Transverse colon (tissue), 4 donors: ENCODE data around the gene KAT6B. TPM values are rescaled to one million over a fixed set of nuclear protein-coding genes. Genes with fewer than 3 reads are reported as not detected.

Experiments
- DNase-seq: peaks from one replicate; pipeline ENCODE4 v3.0.0-alpha.2; 2019
- H3K27ac ChIP-seq, 4 donors: fragments of 200-600 bp; sonication (generic); 2 replicates each; pipeline ENCODE4 v1.5.1; 2016 to 2018; ENCODE audit warnings: inconsistent platforms in 4 of 4
- H3K27me3 ChIP-seq: fragments of 200-600 bp; sonication (generic); 2 replicates; pipeline ENCODE4 v1.5.1; 2017; ENCODE audit warnings: inconsistent platforms
- H3K36me3 ChIP-seq, 4 donors: fragments of 200-600 bp; sonication (generic); 2 replicates each; pipeline ENCODE4 v1.5.1; 2017 to 2019; ENCODE audit warnings: inconsistent platforms in 4 of 4
- H3K4me1 ChIP-seq, 4 donors: fragments of 200-600 bp; sonication (generic); 2 replicates each; pipeline ENCODE4 v1.5.1; 2017 to 2020; ENCODE audit warnings: inconsistent platforms in 4 of 4
- H3K4me3 ChIP-seq, 4 donors: fragments of 200-600 bp; sonication (generic); 1 replicate in 1 of 4; 2 replicates in 3 of 4; pipeline versions ENCODE4 v1.5.1 to v1.6.1; 2017 to 2019; ENCODE audit warnings: inconsistent platforms in 4 of 4
- H3K9me3 ChIP-seq, 2 donors: fragments of 200-600 bp; sonication (generic); 2 replicates each; pipeline ENCODE4 v1.5.1; 2017 to 2019; ENCODE audit warnings: inconsistent platforms in 2 of 2
- CTCF ChIP-seq, 5 experiments: fragments of 200-600 bp in 3 of 5; fragments of 450-650 bp in 2 of 5; sonication (generic) in 3 of 5; IDR thresholded peaks; 1 replicate in 2 of 5; 2 replicates in 3 of 5; pipeline ENCODE4 v1.5.1; 2016 to 2017; ENCODE audit warnings: antibody characterized with exemption in 5 of 5, inconsistent platforms in 3 of 5, mild to moderate bottlenecking in 2 of 5, moderate library complexity in 1 of 5
- EP300 ChIP-seq: sonication (generic); formaldehyde crosslinking; IDR thresholded peaks from one replicate; pipeline ENCODE4 v1.6.1; 2017; ENCODE audit warnings: antibody characterized with exemption, low read depth
- POLR2A ChIP-seq: fragments of 450-650 bp; IDR thresholded peaks from one replicate; pipeline ENCODE4 v1.6.1; 2016; ENCODE audit warnings: antibody characterized with exemption, mild to moderate bottlenecking, moderate library complexity
- POLR2AphosphoS5 ChIP-seq, 3 donors: sonication (generic); formaldehyde crosslinking; IDR thresholded peaks; one replicate each; pipeline ENCODE4 v1.6.1; 2016; ENCODE audit warnings: antibody characterized with exemption in 3 of 3
- WGBS, 2 donors: methylation state at CpG; one replicate each; pipeline ENCODE4 v1.1.5; 2018; ENCODE audit warnings: low coverage in 1 of 2; 5-methylcytosine and 5-hydroxymethylcytosine counted together
- in situ Hi-C, 4 donors: fragments of 200-750 bp; cut with MboI; loops; one replicate each; pipeline versions ENCODE4 v1.15.0 to v1.15.1; 2017; ENCODE audit warnings: low sequenced_read_pairs in 3 of 4, low pct_ligation_motif_present in 1 of 4, low pct_unique_long_range_greater_than_20kb in 1 of 4
- intact Hi-C: fragments of 100-400 bp; cut with DNase I; formaldehyde crosslinking; loops from one replicate; pipeline ENCODE4 v1.15.1; 2023; ENCODE audit warnings: low total_unique reads
- total RNA-seq, 4 donors: library from RNA; depleted of rRNA; stranded (reverse); fragments of >200 nt; gene quantifications; one replicate each; pipeline ENCODE4 v1.1.0, GENCODE V29; 2016

The KAT6B gene
- total RNA-seq, 4 donors from 2014 or later = 27.3 to 67.0 (median 54.9) TPM

- in situ Hi-C loops (no loop called here), intact Hi-C loops (no loop called here)
- no peak for DNase-seq
- Histone ChIP-seq H3K27me3 (no peaks in the 10 kb centered on the region), H3K27ac (no peak overlapping the region), H3K9me3 (no peaks in the 10 kb centered on the region), H3K36me3 (no peaks in the 10 kb centered on the region), H3K4me1 (peaks cover 5 to 51% (median 16%) of the 10 kb centered on the region in 4 donors), H3K4me3 (no peak overlapping the region)
- TF ChIP-seq EP300 (no peak), POLR2A (no peak), POLR2AphosphoS5 (IDR thresholded peaks at IDR 0.05) (no peak), CTCF (IDR thresholded peaks at IDR 0.05) (no peak)
- WGBS, 2 donors = 80 to 87% methylated on average over 11 to 12 of the region's 12 CpGs
Observed at GRCh38 chr10:74934100-74934812, 107.9 kb downstream of the KAT6B start.

GRCh38 chr10:74936577-74937265 lies 110.3 kb downstream of the KAT6B start:
- Histone ChIP-seq H3K4me1 (peaks cover 5 to 39% (median 16%) of the 10 kb centered on the region in 4 donors), H3K27ac (peak overlapping the region in 3 of 4 donors; percentile 8 to 24 (median 16)), H3K27me3 (no peaks in the 10 kb centered on the region), H3K36me3 (no peaks in the 10 kb centered on the region), H3K4me3 (no peak overlapping the region), H3K9me3 (no peaks in the 10 kb centered on the region)
- DNase-seq = no peak
- in situ Hi-C loops = no loop called here
- intact Hi-C loops = no loop called here
- 45 to 58% methylated on average over 5 to 6 of the region's 6 CpGs for WGBS, 2 donors
- TF ChIP-seq POLR2AphosphoS5 (IDR thresholded peaks at IDR 0.05) (peak in 1 of 3 donors; percentile 38), POLR2A (no peak), EP300 (no peak), CTCF (IDR thresholded peaks at IDR 0.05) (no peak)

- intact Hi-C loops = no loop called here
- in situ Hi-C loops = no loop called here
- H3K27ac ChIP-seq = peak overlapping the region in 3 of 4 donors; percentile 8 to 24 (median 16)
- peaks cover 5 to 38% (median 16%) of the 10 kb centered on the region in 4 donors for H3K4me1 ChIP-seq
- 57 to 75% methylated on average over 1 of the region's 1 CpG for WGBS, 2 donors
- H3K9me3 ChIP-seq = no peaks in the 10 kb centered on the region
- no peaks in the 10 kb centered on the region for H3K36me3 ChIP-seq
- DNase-seq = no peak
- no peaks in the 10 kb centered on the region for H3K27me3 ChIP-seq
- TF ChIP-seq EP300 (no peak), POLR2AphosphoS5 (IDR thresholded peaks at IDR 0.05) (no peak), POLR2A (no peak), CTCF (IDR thresholded peaks at IDR 0.05) (no peak)
- no peak overlapping the region for H3K4me3 ChIP-seq
Observed at GRCh38 chr10:74937266-74937856, 111.0 kb downstream of the KAT6B start.

- Histone ChIP-seq H3K27me3 (no peaks in the 10 kb centered on the region), H3K4me3 (no peak overlapping the region), H3K36me3 (no peaks in the 10 kb centered on the region), H3K4me1 (peaks cover 12 to 22% (median 19%) of the 10 kb centered on the region in 4 donors), H3K27ac (no peak overlapping the region), H3K9me3 (no peaks in the 10 kb centered on the region)
- intact Hi-C loops (no loop called here), in situ Hi-C loops (no loop called here)
- TF ChIP-seq POLR2A (no peak), CTCF (IDR thresholded peaks at IDR 0.05) (no peak), EP300 (no peak), POLR2AphosphoS5 (IDR thresholded peaks at IDR 0.05) (no peak)
- 96 to 100% methylated on average over 1 to 7 of the region's 7 CpGs for WGBS, 2 donors
- no peak for DNase-seq
Observed at GRCh38 chr10:74944205-74944604, 117.8 kb downstream of the KAT6B start.
